Measurements from ENCODE around the gene BDH2. TPM values are rescaled to one million over a fixed set of nuclear protein-coding genes. Genes with fewer than 3 reads are reported as not detected.

BDH2 gene
- total RNA-seq, 1 donor from 2014 or later: 60.4 TPM

Other genes starting within 250 kb of the BDH2 start
- 8.4 TPM for gene CISD2, start 230.8 kb downstream of the BDH2 start, total RNA-seq (ENCODE audit: insufficient read depth, low replicate concordance)
- gene SLC9B1, start 80.1 kb downstream of the BDH2 start, total RNA-seq (ENCODE audit: insufficient read depth, low replicate concordance): 12.8 TPM
- 6.0 TPM for gene SLC9B2, start 23.1 kb downstream of the BDH2 start, total RNA-seq (ENCODE audit: insufficient read depth, low replicate concordance)
- 4.3 TPM for gene CENPE, start 98.5 kb upstream of the BDH2 start, total RNA-seq (ENCODE audit: insufficient read depth, low replicate concordance)